ENCODE data around the gene ERICH2.
A peak's percentile ranks its signal among the peaks of the same experiment; 100 is the strongest.

ERICH2 gene

GRCh38 chr2:170817093-170818035 is 47.2 kb downstream of the ERICH2 start:
- no peak for DNase-seq (ENCODE audit: low spot score)

GRCh38 chr2:170818036-170818751 is 48.0 kb downstream of the ERICH2 start:
- DNase-seq (ENCODE audit: low spot score), result no peak

- DNase-seq (ENCODE audit: low spot score), result no peak
These were observed 48.7 kb downstream of the ERICH2 start for GRCh38 chr2:170818752-170819470.

- no peak for DNase-seq (ENCODE audit: low spot score)
These were observed 49.8 kb downstream of the ERICH2 start for GRCh38 chr2:170819680-170820664.

- DNase-seq (ENCODE audit: low spot score), result peak; percentile 49
These were observed 50.8 kb downstream of the ERICH2 start for GRCh38 chr2:170820757-170821530.

GRCh38 chr2:170821531-170822289 is 51.5 kb downstream of the ERICH2 start:
- DNase-seq (ENCODE audit: low spot score), result no peak

GRCh38 chr2:170822290-170823087 is 52.3 kb downstream of the ERICH2 start:
- peak; percentile 11 for DNase-seq (ENCODE audit: low spot score)

- DNase-seq (ENCODE audit: low spot score), result no peak
These were observed 53.1 kb downstream of the ERICH2 start for GRCh38 chr2:170823088-170823897.

GRCh38 chr2:170823898-170824215 is 53.7 kb downstream of the ERICH2 start:
- DNase-seq (ENCODE audit: low spot score), result no peak

- DNase-seq (ENCODE audit: low spot score), result no peak
These were observed 54.4 kb downstream of the ERICH2 start for GRCh38 chr2:170824526-170825015.

- no peak for DNase-seq (ENCODE audit: low spot score)
These were observed 57.8 kb downstream of the ERICH2 start for GRCh38 chr2:170827841-170828532.

GRCh38 chr2:170828533-170828916 is 58.3 kb downstream of the ERICH2 start:
- DNase-seq (ENCODE audit: low spot score), result no peak

GRCh38 chr2:170829036-170829435 is 58.9 kb downstream of the ERICH2 start:
- no peak for DNase-seq (ENCODE audit: low spot score)

- no peak for DNase-seq (ENCODE audit: low spot score)
These were observed 60.0 kb downstream of the ERICH2 start for GRCh38 chr2:170830166-170830565.

- no peak for DNase-seq (ENCODE audit: low spot score)
These were observed 60.9 kb downstream of the ERICH2 start for GRCh38 chr2:170831115-170831514.

- no peak for DNase-seq (ENCODE audit: low spot score)
These were observed 65.8 kb downstream of the ERICH2 start for GRCh38 chr2:170836027-170836426.

GRCh38 chr2:170840717-170841210 is 70.6 kb downstream of the ERICH2 start:
- DNase-seq (ENCODE audit: low spot score), result no peak
